ENCODE data around the gene RPL28.
A peak's percentile ranks its signal among the peaks of the same experiment; 100 is the strongest.
"Not testable (repeated sequence)": the region's sequence is repeated elsewhere in the genome, so short reads cannot be mapped to it uniquely, and the experiment has no call there.

Gene RPL28

DNA sequence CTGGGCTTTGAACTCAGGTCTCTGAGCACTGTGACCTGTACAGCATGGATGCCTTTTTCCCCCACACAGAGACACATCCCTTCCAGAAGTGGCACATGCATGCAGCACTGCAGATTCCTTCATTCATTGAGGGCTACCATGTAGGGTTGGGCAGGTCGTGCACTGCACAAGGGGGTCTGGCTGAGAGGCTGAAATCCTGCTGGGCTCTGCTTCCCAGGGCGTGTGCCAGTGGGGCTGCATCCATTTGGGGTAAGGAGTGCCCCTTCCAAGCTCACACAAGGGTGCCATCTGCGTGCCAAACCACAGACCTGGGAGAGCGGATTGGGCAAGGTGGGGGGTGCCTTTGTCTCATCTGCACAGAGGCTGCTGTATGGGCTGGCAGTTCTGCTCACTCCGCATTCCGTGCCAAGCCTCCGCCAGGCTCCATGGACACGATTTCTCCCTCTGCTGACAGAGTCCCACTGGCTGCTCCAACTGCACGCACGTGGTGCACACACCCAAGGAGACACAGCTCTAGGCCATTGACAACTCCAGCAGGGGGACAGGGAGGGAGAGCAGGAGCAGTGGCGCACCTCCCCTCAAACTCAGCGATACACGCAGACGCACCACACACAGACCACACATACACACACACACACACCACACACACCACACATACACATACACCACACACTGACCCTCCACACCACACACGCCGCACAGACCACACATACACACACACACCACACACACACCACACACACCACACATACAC lies 61.9 kb downstream of the RPL28 start:
- peaks cover 6% of the 10 kb centered on the region for H3K4me1 Mint-ChIP-seq (ENCODE audit: low read depth)
- no peak overlapping the region for H3K4me3 Mint-ChIP-seq
- no peaks in the 10 kb centered on the region for H3K36me3 Mint-ChIP-seq (ENCODE audit: low read depth)
- no peaks in the 10 kb centered on the region for H3K9me3 Mint-ChIP-seq
- no peak overlapping the region for H3K27ac Mint-ChIP-seq
- peaks cover 51% of the 10 kb centered on the region for H3K27me3 Mint-ChIP-seq
- no peak for DNase-seq

DNA sequence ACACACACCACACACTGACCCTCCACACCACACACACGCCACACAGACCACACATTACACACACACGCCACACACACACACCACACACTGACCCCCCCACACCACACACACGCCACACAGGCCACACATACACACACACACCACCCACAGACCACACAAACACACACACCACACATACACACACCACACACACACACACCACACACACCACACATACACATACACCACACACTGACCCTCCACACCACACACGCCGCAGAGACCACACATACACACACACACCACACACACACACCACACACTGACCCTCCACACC lies 62.4 kb downstream of the RPL28 start:
- H3K9me3 Mint-ChIP-seq; H3K4me1 Mint-ChIP-seq (ENCODE audit: low read depth); H3K27ac Mint-ChIP-seq; H3K4me3 Mint-ChIP-seq; DNase-seq; H3K36me3 Mint-ChIP-seq (ENCODE audit: low read depth): not testable (repeated sequence)
- peaks cover 48% of the 10 kb centered on the region for H3K27me3 Mint-ChIP-seq

DNA sequence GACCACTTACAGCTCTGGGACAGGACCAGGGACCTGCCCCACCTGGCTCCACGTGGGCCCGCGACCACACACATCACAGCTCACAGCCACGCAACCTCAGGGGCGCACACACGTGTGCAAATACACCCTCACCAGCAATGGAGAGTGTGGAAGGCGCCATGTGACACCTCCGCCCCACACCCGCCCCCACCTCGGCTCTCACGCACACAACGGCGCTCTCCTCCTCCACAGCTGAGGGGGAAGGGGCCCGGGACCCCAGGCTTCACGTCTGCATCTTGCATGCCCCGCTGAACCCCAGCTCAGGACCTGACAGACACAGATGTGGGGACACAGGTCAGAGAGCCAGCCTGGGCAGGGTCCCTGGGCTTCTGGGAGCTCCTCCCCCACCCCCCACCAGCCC lies 63.7 kb downstream of the RPL28 start:
- Mint-ChIP-seq H3K27me3 (peaks cover 45% of the 10 kb centered on the region), H3K4me1 (ENCODE audit: low read depth) (peaks cover 10% of the 10 kb centered on the region), H3K27ac (no peak overlapping the region), H3K36me3 (ENCODE audit: low read depth) (peaks cover 10% of the 10 kb centered on the region), H3K4me3 (no peak overlapping the region), H3K9me3 (no peaks in the 10 kb centered on the region)
- no peak for DNase-seq

DNA sequence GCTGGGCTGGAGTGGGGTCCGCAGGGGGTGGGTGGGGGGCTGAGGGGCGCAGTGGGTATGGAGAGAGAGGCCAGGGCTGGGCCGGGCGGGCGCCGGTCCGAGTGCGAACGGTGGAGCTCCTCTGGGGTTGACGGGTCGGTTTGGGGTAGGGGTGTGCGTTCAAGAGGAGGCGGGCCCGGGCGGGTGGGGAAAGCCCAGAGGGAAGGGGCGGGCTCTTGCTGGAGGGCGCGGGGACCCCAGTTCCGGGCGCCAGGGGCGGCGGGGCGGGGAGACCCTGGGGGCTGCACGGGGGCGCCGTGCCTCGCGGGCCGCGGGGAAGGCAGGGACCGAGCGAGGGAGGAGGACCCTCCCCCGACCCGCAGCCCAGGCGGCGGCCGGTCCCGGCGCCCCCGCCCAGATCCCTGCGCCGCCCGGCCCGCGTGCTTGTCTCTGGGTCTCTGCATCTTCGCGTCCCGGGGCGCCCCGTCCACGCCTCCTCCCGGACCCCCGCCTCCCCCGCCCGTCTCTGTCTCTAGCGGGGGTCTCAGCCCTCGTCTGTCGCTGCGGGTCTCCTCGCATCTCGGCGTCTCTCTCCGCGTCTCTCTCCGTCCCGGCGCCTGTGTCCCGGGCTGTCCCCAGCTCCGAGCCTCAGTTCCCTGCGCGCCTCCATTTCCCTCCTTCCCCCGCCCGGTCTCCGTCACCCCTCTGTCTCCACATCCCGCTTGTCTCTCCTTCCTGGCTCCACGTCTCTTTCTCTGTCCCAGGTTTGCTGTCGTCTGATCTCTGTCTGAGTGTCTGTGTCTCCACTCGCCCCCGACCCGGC lies 65.6 kb downstream of the RPL28 start:
- peaks cover 28% of the 10 kb centered on the region for H3K27me3 Mint-ChIP-seq

DNA sequence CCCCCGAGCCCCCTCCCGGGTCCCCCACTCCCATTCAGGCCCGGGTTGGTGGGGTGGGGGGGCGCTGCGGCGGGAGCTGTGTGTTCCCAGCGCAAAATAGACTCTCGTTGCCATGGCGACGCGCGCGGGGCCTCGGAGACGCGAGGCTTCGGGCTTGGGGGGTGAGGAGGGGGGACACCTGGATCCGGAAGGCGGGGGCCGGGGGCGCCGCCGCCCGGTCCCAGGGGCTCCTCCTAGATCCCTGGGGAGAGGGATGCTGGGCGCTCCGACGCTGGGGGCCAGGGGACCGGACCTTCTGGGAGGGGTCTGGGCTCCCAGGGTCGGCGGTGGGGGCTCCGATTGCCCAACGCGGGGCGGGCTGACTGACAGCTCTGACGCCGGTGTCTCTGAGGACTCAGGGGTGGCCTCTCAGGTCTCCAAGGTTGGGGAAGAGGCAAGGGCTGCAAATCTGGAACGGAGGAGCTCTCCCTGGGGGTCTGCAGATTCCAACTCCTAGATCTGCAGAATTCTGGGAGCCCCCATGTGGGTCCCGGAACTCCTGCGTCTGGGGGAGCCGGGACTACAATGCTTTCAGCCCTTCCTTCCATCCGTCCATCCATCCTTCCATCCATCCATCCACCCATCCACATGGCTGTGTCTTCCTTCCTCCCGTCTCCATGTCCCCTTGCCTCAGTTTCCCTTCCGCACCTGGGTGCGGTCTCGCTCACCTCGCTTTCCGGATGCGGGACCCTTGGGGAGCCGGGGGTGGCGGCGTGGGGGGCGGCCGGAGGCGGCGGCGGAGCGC lies 66.4 kb downstream of the RPL28 start:
- Mint-ChIP-seq H3K27ac (no peak overlapping the region), H3K9me3 (no peaks in the 10 kb centered on the region), H3K4me1 (ENCODE audit: low read depth) (peaks cover 10% of the 10 kb centered on the region), H3K4me3 (peak overlapping the region; percentile 3), H3K27me3 (peaks cover 27% of the 10 kb centered on the region), H3K36me3 (ENCODE audit: low read depth) (peaks cover 25% of the 10 kb centered on the region)
- DNase-seq, result no peak

More for the DNA sequence above, 65.6 kb downstream of the RPL28 start:
- DNase-seq, result no peak
- peaks cover 10% of the 10 kb centered on the region for H3K4me1 Mint-ChIP-seq (ENCODE audit: low read depth)
- no peak overlapping the region for H3K27ac Mint-ChIP-seq
- H3K36me3 Mint-ChIP-seq (ENCODE audit: low read depth), result peaks cover 23% of the 10 kb centered on the region
- no peaks in the 10 kb centered on the region for H3K9me3 Mint-ChIP-seq
- peak overlapping the region; percentile 57 for H3K4me3 Mint-ChIP-seq

All from activated T-cell treated with anti-CD3 and anti-CD28 coated beads, Interleukin-2, amount 50 U/mL, for 24 hours (primary cell).